CD4-positive, alpha-beta T cell treated with Interleukin-2 at 100 ng/mL for 4 hours (primary cell): ENCODE data around the gene JADE2.

ENCODE experiments used
- DNase-seq: peaks from one replicate; pipeline ENCODE4 v3.0.0-alpha.2; 2020; ENCODE audit warnings: low spot score

The JADE2 gene

DNA sequence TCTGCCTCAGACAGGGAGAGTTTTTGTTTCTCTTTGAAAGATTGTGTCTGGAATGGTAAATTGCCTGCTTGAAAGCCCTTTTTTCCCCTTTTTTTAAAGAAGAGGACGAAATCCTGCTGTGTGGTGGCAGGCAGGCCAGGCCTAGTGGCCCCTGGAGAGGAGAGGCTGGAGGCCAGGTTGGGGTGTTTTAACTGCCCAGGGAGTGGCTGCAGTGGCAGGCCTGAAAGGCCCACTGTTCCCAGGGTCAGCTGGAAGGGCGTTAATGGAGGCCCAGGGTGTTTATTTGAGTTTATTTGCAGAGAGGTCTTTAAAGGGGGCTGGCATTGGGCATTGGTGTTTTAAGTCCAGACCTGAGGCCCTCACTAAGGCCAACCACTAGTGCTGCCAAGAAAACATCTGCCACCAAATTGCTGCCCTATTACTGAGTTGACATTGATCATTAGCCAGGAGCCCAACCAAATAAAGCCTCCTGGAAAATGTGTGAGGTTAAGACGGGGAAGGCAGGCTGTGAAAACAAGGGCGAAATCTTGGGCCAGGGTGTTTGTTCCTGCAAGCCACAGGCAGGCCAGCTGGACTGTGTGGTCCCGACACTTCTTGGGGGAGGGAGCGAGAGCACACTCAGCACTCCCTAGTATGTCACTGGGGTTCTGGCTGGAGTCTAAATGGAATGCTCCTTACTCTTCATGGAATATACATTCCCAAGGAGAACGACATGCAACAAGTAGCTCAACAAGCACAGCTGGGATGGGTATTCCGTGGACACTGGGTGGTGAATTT, 5.0 kb downstream of the JADE2 start:
- no peak for DNase-seq

DNA sequence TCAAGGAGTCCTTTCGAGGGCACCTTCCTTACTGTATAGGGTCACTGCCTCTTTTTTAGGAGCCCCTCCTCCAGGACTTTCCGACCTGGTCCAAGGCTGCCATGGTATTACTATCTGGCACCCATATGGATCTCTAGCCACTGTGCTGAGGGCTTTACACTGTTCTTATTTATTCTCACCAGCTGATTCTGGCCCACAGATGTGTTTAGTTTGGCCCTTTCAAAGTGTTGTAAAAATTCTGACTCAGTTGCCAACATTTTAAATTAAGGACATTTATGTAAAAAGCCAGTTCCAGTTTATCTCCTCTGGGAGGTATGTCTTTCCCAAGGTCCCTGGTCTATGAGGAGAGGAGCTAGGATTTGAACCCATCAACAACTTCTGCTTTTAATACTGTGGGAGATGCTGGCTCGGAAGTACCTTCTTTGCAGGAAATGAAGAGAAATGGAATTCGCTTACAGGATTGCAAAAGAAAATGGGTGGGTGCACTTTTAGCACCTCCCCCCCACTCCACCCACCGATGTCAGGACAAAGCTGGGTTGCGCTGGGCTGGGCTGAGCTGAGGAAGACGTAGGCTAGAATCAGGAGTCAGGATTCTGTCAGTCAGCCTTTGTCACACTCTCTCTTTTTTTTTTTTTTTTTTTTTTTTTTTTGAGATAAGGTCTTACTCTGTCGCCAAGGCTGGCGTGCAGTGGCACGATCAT, 7.8 kb downstream of the JADE2 start:
- DNase-seq = no peak

DNA sequence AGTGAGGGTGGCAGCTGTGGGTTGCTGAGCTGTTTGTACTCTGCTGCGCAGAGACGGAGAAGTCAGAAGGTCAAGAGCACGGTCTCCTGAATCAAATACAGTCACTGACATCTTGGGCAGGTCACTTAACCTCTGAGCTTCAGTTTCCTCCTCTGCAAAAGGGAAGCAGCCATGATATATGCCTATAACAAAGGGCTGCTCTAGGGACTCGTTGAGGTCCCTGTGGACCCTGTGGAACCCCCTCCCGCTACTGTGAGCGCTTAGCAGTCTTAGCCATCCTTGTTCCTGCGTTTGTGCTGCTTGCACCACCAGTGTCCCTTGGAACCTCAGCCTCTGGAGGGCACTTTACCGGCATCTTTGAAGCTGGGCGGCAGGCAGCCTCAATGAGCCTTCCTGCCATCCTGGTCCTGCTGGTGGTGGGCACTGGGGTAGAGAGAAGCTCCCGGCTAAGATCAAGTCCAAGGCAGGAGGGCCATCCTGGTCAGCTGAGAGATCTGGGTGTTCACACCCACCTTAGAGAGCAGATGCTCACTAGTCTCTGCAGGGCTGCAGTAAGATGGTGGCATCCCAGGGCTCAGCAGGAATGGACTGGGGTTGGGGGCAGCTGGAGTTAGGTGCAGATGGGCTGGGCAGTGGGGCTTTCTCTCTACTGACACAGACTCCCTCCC, 8.7 kb downstream of the JADE2 start:
- no peak for DNase-seq

DNA sequence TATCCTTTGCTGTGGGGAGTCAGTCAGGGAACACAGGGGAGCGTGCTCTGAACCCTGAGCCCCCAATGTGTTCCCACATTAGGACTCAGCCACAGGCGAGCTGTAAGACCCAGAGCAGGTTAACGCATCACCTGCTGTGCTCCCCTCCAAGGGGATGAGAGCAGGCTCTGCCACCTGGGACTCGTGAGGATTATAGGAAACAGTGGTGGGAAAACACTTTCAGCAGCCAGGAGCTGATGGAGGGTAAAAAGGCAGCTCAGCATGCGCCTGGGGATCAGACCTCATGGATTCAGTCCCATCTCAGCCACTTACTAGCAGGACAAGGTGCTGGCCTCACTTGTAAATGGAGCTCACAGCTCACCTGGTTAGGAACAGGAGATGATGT, 9.2 kb downstream of the JADE2 start:
- DNase-seq = no peak

DNA sequence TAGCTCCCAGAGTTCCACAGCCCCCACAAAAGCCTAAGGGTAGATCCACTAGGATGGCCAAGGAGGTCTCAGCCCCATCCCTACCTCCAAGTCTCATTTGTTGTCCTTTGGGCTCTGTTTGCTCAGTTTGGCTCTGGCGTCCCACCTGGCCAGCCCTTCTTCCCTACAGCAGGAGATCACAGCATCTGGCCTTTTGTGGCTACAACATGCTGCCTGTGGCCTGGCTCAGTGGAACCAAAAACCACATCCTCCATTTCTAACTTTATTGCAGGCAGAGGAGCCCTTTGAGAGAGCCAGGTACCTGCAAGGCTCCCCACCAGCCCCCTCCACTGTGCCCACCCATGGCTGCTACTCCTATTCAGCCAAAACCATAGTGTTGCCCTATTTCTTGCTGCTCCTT, 11.4 kb downstream of the JADE2 start:
- DNase-seq = no peak

DNA sequence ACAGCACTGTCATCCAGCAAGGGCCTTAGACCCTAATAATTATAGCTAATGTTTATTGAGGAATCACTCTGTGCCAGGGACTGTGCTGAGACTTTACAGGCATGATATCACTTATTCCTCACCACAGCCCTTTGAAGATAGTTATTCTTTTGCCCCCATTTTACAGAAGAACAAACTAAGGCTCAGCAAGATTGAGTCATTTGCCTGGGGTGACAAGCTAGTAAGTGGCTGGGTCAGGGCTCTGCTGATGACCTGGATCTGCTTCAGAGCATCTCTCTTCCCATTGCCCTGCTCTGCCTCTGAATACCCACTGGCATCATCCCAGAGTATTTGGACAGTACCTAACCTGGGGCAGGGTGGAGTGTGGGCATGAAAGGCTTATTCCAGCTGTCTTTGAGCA, 11.8 kb downstream of the JADE2 start:
- no peak for DNase-seq

DNA sequence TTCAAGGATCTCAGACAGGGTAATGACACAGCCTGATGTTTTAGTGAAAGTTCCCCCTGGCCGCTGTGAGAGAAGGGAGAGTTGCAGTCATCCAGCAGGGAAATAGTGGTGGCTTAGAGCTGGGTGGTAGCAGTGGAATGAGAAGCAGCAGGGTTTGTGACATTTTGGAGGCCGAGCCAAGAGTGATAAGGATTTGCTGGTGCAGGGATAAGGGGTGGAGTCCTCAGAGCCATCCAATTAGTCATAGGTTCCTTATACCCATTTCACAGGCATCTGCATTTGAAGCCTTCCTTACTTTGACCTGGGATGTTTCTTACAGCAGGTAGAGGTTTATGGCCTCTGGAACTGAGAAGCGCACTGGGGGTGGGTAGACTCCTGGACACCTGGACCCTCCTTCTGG, 12.8 kb downstream of the JADE2 start:
- no peak for DNase-seq

DNA sequence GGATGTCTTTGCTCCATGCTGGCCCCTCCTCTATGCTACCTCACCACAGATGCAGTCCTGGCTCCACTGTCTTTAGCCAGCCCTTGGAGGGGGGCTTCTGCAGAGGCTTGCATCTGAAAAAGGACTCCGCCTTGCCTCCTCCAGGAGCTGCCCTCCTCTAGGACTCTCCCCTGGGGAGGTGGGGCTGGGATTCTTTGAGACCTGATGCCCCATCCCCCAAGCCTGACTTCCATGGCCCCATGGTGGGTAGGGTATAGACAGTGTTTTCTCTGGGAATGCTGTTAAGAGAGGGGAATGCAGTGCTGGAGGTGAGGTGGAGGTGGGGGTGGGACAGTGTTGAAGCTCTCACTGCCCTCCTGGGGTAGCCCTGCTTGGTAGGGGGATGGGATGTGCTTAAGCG, 14.3 kb downstream of the JADE2 start:
- no peak for DNase-seq

DNA sequence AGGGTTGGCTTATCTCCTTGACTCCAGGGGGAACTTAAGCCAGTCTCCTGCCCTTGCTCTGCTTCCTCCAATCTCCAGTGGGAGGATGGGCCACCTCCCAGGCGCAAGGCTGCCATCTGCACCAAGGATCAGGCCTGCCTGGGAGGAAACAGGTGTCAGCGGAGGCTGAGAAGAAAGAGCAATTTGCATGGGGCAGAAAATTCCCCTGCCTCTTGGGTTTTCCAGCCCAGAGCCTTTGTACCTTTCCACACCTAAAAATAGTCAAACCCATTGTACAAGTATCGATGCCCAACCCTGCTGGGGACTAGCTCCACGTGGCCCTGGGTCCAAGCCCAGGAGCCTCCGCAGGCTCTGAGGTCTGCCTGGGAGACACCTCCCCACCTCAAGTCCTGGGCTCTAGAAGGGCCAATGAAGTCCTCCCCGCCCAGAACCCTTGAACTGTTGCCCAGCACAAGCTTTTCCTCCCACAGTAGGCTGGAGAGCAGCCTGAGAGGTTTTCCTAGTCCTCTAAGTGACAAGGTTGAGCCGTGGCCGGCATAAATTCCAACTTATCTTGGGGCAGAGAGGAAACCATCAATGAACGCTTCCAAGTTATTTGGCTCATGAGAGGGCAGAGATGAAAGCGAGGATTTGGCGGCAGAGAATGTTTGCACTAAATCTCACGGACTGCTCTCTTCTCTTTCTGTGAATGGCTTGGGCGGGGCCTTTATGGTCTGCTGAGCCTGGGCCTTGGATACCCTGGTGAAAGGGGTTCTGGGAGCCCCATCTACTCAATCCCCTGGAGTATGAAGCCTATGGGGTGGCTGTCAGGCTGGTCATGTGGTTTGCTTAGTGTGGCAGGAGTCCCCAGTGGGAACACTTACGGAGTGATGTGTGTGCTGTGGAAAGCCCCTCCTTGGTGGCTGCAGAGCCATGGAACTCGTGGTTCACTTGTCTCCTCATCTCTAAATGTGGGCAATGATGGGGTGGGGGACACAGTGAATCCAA, 15.6 kb downstream of the JADE2 start:
- DNase-seq = no peak

DNA sequence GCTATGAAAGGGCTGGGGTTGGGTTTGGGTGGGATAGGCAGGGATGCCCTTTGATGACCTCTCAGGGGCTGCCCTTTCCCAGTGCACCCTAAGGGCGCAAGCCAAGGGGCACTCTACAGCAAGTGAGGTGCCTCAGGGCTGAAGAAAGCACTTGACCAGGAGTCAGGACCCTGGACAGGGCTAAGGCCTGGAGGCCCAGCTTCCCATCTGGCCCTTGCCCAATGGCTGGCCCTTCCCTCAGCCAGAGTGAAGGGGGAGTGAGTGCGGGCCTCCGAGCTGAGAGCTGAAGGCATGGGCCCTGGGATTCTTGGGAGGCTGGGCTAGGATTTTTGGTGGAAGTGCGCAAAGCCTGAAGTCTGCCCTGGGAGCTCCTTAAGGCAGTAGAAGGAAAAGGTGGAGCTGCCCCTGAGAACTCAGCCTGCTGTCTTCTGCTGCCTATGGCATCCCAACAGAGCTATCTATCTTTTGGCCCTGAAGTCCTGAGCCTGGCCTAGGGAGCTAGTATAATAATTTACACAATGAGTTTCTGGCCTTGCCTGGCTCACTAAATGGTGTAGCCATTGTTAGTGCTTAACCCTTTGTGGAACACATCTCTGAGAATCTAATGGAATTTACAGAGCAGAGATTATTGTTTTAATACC, 16.4 kb downstream of the JADE2 start:
- no peak for DNase-seq

DNA sequence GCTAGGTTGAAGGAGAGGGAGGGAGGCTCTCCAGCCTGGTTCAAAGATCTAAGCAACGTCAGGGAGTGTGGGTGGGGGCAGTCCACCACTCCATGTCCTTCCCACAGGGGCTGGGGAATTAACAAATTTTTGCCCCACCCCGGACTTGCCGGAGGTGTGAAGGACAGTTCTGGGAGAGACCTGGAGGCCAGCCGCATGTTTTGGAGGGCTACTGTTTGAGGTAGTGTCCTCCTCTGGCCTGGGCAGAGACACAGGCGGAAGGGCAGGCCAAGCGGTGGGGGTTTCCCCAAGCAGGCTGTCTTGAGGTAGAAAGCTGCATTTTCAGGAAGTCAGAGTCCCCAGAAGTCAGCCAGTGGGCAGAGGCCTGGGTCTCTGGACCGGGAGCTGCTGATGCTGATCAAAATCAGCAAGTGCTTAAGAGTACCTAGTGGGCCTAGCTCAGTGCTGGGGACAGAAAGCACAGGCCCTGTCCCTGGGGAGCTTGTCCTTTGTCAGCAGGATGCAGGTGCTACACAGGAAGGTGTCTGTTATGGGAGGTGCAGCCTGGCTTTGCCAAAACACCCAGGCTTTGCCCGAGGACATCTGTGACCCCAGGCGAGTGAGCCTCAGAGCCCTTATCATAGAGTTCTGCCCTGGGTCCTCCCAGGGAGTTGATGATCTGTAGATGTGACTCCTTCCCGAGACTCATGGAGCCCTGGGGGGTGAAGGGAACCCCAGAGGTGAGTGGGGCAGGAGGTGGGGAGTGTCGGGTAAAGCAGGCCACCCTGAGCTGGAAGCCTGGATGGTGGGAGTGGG, 18.5 kb downstream of the JADE2 start:
- DNase-seq = peak; percentile 32

DNA sequence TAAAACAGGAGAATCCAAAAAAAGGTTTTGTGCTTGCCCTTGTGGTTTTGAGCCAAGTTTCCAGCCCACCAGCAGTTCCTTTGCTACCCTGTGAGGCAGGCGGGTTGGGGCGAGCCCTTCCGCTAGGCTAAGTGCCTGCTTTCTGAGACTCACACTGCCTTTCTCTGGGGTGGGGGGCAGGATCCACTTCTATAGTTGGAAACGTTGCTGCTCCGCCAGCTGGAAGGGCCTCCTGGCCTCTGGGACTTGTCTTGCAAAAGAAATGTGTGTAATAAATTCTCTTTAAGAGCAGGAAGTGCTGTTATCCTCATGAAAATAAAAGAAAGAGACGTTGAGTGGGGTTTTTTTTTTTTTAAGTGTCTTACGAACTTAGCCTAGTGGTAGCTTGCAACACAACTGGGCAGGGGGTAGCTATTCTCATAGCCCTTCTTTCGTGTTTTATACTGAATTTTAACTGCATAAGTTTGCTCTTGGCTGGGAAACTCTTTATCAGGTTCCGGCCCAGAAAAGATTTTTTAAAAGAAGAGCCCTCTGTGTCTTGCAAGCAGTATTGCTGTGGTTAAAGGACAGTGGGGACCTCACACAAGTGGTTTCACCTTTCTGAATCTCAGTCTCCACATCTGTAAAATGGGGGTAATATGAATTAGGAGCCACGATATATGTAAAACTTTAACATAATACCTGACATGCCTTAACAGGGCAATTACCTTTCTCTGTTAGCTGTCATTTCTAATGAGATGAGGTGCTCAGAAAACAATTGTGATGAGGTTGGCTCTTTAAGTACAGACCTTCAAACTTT, 19.8 kb downstream of the JADE2 start:
- no peak for DNase-seq

DNA sequence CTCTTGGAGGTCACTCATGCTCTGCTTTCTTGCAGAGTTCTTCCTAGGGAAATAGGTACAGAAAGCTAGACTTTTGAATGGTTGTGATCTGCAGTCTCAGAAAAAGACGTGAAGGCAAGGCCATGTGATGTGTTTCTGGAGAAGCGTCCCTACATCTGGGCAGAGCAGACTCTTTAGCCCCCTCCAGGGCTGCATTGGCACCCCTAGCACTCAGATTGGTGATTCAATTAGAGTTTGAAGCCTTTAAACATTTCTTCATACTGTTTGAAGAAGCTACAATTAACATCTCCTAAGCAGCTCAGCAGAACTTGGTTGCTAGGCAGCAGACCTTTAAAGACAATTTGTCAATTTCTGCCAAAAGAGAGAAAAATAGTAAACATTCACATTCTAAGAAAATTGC, 21.6 kb downstream of the JADE2 start:
- DNase-seq = no peak

DNA sequence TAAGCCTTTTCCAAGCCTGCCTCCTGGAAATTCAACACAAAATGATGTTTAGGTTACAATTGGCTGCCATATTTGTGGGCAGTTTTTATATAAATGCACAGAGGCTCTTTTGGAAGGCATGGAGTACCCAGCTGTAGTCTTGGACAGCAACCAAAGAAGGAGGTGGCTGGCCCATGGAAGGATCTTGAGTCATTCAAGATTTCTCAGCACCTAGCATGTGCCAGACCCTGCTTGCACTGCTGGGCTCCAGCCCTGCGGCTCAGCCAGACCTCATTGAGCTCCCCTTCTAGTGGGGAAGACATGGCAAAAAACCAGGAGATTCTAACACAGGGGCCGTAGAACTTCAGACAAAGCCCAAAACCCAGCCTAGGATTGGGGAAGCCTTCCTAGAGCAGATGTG, 22.1 kb downstream of the JADE2 start:
- DNase-seq = no peak

DNA sequence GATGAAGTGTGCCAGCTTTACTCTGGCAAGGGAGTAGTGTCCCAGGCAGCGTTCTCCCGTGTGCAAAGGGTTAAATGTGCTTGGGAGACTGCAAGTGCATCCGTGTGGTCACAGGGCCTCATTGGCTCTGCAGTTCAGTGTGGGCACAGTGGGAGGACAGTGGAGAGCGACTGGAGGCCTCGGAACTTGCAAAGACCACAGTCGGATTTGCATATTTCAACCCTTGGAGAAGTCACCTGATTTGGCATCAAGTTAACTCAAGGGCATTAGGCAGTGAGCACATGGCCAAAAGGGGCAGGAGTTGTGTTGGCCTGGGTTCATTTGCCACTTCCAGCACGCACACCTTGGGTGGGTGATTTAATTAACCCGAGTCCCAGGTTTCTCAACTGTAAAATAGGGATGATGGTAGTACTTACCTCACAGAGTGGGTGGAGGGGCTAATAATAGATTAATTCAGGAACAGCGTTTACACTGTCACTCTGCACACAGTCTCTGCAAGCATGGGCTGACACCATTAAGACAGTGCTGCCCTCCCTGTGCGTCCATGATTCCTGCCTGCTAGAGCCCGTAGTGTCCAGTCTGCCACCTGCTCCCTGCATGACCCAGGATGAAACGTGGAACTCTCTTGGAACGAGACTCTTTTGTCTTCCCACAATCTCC, 22.7 kb downstream of the JADE2 start:
- no peak for DNase-seq

DNA sequence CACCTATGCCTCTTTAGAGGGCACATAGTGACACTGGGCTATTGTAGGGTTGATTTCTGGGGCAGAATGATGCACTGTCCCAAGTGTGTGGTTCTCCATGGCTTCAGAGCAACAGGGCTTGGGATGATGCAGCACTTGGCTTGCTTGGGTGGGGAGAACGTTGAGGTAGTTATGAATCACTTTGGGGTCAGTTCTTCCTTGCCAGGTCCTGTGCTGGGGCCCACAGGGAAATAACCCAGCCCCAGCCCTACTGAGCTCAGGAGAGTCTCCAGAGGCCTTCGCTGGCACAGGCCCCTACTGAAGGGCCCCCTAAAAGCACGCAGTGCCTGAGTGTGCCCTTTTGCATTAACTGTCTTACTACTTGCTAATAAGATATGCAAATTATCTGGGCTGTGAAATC, 24.2 kb downstream of the JADE2 start:
- no peak for DNase-seq

DNA sequence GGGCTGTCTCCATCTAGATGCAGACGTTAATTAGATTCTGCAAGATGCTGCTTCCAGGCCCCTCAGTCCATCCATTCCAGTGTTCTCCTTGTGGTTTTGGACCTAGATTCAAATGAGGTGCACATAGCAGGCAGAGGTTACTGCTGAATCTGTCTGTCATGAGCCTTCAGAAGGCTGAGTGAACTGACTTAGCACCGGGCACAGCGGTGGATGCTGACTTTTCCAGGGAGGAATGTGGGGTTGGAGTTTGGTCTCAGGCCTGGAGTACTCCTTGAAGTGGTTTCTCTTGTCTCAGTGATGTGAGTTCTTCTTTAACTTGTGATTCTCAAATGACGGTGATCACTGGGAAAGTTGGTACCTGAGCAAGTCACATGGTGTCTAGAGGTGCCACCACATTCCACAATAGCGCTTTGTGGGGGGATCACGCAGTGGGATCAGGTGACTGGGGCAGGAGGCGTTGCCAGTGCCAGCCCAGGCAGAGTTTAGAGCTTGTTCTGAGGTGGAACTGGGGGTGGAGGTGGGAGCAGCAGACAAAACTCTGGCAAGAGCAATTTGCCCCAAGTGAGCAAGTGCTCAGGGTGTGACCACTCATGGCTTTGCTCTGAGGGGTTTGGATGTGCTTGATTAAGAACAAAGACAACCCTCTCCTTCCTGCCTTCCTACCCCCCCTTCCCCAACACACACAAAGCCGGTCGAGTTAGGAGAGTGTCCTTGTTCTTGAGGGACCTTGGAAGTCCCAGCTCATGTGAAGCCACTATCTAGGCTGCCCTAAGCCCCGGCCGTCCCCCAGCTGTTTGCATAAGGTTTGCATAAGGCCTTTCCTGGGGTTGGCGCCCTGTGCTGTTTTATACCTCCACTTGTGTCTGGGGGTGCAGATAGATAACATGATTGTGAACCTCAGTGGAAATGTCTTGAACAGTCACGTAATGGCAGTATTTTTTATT, 25.1 kb downstream of the JADE2 start:
- no peak for DNase-seq

DNA sequence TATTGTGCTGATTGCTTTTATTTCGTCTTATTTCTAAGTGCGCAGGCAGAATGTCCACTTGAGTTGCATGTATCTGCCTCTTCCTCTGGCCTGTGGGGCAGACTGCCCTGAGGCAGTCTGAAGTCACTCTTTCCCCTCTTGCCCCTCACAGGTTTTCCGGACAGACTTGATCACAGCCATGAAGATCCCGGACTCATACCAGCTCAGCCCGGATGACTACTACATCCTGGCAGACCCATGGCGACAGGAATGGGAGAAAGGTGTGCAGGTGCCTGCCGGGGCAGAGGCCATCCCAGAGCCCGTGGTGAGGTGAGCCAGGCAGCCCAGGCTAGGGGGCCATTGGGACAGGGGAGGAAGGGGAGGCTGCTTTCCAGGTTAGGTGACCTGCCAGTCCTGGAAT, 26.4 kb downstream of the JADE2 start:
- DNase-seq = no peak
